ENCODE data around the gene CLEC3B. TPM values are rescaled to one million over a fixed set of nuclear protein-coding genes. Genes with fewer than 3 reads are reported as not detected.

CLEC3B gene
- total and polyA plus RNA-seq, 2 donors (not counting 3 experiments of a cell fraction or from before 2014, with no cell fraction given), result 1.8 TPM; not detected in 1

- DNase-seq (ENCODE audit: low read depth, low spot score) (no peak), FAIRE-seq (no peak)
- Histone ChIP-seq H3K4me2 (ENCODE audit: insufficient read depth, low read length) (no peak overlapping the region), H3K4me1 (ENCODE audit: control insufficient read depth, extremely low read depth, insufficient read depth, low read length) (peaks cover 2% of the 10 kb centered on the region), H2AFZ (ENCODE audit: low read depth, low read length) (no peak overlapping the region), H3K4me3 (replicated peaks in 1 of 3; ENCODE audit: insufficient read depth in 1 of 3, low read depth in 1 of 3, low read length in 3 of 3) (no peak overlapping the region), H3K9me1 (replicated peaks; ENCODE audit: control insufficient read depth, extremely low read depth, insufficient read depth, low read length) (no peaks in the 10 kb centered on the region), H3K9ac (replicated peaks; ENCODE audit: extremely low read depth, insufficient read depth, low read length) (no peak overlapping the region), H3K36me3 (ENCODE audit: control insufficient read depth in 2 of 2, extremely low read depth in 1 of 2, insufficient read depth in 2 of 2, low read length in 2 of 2) (no peaks in the 10 kb centered on the region), H3K79me2 (ENCODE audit: control insufficient read depth, insufficient read depth, low read length) (no peaks in the 10 kb centered on the region), H3K27me3 (ENCODE audit: control insufficient read depth in 2 of 2, insufficient read depth in 2 of 2, low read length in 2 of 2) (peaks cover 0 to 2% of the 10 kb centered on the region in 2 experiments), H4K20me1 (replicated peaks; ENCODE audit: control insufficient read depth, extremely low read depth, insufficient read depth, low read length) (no peaks in the 10 kb centered on the region), H3K27ac (ENCODE audit: insufficient read depth, low read depth, low read length) (no peak overlapping the region), H3K9me3 (replicated peaks; ENCODE audit: control insufficient read depth, insufficient read depth, low read length) (no peaks in the 10 kb centered on the region)
- POLR2A ChIA-PET, result no interaction called here
- BruUV-seq (replicated peaks), result no TSS peak
- intact Hi-C loops (cut with micrococcal nuclease) (no loop called here), dilution Hi-C loops (cut with MboI; ENCODE audit: extremely low pct_ligation_motif_present, low sequenced_read_pairs) (no loop called here)
- CTCF ChIA-PET, result interaction anchor here (1.3 kb wide), 2 partner anchors 16 to 129 kb away, joined by 4 to 6 read pairs; no protein-coding TSS in a partner anchor
- TF ChIP-seq POLR2AphosphoS5 (IDR thresholded peaks at IDR 0.05; ENCODE audit: insufficient read depth, low read depth, low read length) (no peak), JUN (IDR thresholded peaks at IDR 0.05; ENCODE audit: borderline replicate concordance, insufficient read depth, insufficient read length, low read depth) (no peak), MYC (IDR thresholded peaks at IDR 0.05; ENCODE audit: low read depth, low read length) (no peak), EZH2 (IDR thresholded peaks at IDR 0.05; ENCODE audit: borderline replicate concordance, low read depth, low read length, severe bottlenecking) (no peak), POLR2A (IDR thresholded peaks at IDR 0.05; ENCODE audit: low read depth, low read length) (no peak), FOS (IDR thresholded peaks at IDR 0.05; ENCODE audit: borderline replicate concordance, insufficient read depth, low read length) (no peak), MAX (IDR thresholded peaks at IDR 0.05; ENCODE audit: insufficient read depth, insufficient read length) (no peak), GATA2 (IDR thresholded peaks at IDR 0.05; ENCODE audit: insufficient read depth, insufficient read length, low read depth, low read length) (no peak)
- TF ChIP-seq, protein P1, sequence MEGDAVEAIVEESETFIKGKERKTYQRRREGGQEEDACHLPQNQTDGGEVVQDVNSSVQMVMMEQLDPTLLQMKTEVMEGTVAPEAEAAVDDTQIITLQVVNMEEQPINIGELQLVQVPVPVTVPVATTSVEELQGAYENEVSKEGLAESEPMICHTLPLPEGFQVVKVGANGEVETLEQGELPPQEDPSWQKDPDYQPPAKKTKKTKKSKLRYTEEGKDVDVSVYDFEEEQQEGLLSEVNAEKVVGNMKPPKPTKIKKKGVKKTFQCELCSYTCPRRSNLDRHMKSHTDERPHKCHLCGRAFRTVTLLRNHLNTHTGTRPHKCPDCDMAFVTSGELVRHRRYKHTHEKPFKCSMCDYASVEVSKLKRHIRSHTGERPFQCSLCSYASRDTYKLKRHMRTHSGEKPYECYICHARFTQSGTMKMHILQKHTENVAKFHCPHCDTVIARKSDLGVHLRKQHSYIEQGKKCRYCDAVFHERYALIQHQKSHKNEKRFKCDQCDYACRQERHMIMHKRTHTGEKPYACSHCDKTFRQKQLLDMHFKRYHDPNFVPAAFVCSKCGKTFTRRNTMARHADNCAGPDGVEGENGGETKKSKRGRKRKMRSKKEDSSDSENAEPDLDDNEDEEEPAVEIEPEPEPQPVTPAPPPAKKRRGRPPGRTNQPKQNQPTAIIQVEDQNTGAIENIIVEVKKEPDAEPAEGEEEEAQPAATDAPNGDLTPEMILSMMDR (IDR thresholded peaks at IDR 0.05; ENCODE audit: extremely low read depth in 1 of 2, insufficient read depth in 1 of 2, low read depth in 1 of 2, low read length in 2 of 2), result no peak
Measured at GRCh38 chr3:45081506-45082141, 55.5 kb downstream of the CLEC3B start.
